Islet precursor cell (in vitro differentiated cells): ENCODE results near the gene SCP2D1.
A peak's percentile ranks its signal among the peaks of the same experiment; 100 is the strongest.

Source experiments
- DNase-seq: peaks from one replicate; pipeline ENCODE4 v3.0.0-alpha.2; 2018

SCP2D1 gene

GRCh38 chr20:18815194-18815942 lies 1.8 kb downstream of the SCP2D1 start:
- DNase-seq, result no peak

- DNase-seq, result no peak
These were observed 9.2 kb downstream of the SCP2D1 start for GRCh38 chr20:18822832-18823231.

GRCh38 chr20:18831830-18832499 lies 18.4 kb downstream of the SCP2D1 start:
- DNase-seq, result no peak

- peak; percentile 12 for DNase-seq
These were observed 19.1 kb downstream of the SCP2D1 start for GRCh38 chr20:18832546-18833200.

- DNase-seq, result no peak
These were observed 22.1 kb downstream of the SCP2D1 start for GRCh38 chr20:18835466-18836256.

- DNase-seq, result peak; percentile 15
These were observed 24.1 kb downstream of the SCP2D1 start for GRCh38 chr20:18837718-18838117.

GRCh38 chr20:18839507-18840247 lies 26.1 kb downstream of the SCP2D1 start:
- peak; percentile 37 for DNase-seq

- peak; percentile 6 for DNase-seq
These were observed 26.7 kb downstream of the SCP2D1 start for GRCh38 chr20:18840248-18840645.

- DNase-seq, result no peak
These were observed 31.4 kb downstream of the SCP2D1 start for GRCh38 chr20:18845017-18845416.

GRCh38 chr20:18847226-18847755 lies 33.7 kb downstream of the SCP2D1 start:
- DNase-seq, result no peak

GRCh38 chr20:18849131-18849530 lies 35.5 kb downstream of the SCP2D1 start:
- DNase-seq, result no peak

- DNase-seq, result no peak
These were observed 38.0 kb downstream of the SCP2D1 start for GRCh38 chr20:18851629-18852028.

GRCh38 chr20:18852318-18852717 lies 38.7 kb downstream of the SCP2D1 start:
- DNase-seq, result no peak

GRCh38 chr20:18853216-18853615 lies 39.6 kb downstream of the SCP2D1 start:
- DNase-seq, result no peak

- no peak for DNase-seq
These were observed 40.5 kb downstream of the SCP2D1 start for GRCh38 chr20:18853946-18854646.

GRCh38 chr20:18855882-18856281 lies 42.3 kb downstream of the SCP2D1 start:
- DNase-seq, result no peak

- no peak for DNase-seq
These were observed 43.3 kb downstream of the SCP2D1 start for GRCh38 chr20:18856873-18857272.

GRCh38 chr20:18857640-18858039 lies 44.1 kb downstream of the SCP2D1 start:
- DNase-seq, result no peak

- no peak for DNase-seq
These were observed 45.2 kb downstream of the SCP2D1 start for GRCh38 chr20:18858816-18859215.
